Osteocyte (in vitro differentiated cells): ENCODE measurements around the gene DNM1L. TPM values are rescaled to one million over a fixed set of nuclear protein-coding genes. Genes with fewer than 3 reads are reported as not detected.

Experiments
- DNase-seq: peaks from one replicate; pipeline ENCODE4 v3.0.0; 2021; ENCODE audit warnings: mixed read lengths; ENCODE audit not compliant: unreplicated experiment; ENCODE audit errors: extremely low spot score
- H3K27ac Mint-ChIP-seq: one replicate; pipeline ENCODE4 v1.8.0; 2021; ENCODE audit warnings: mild to moderate bottlenecking, mixed read lengths; ENCODE audit not compliant: unreplicated experiment
- H3K27me3 Mint-ChIP-seq: one replicate; pipeline ENCODE4 v1.8.0; 2021; ENCODE audit warnings: mixed read lengths; ENCODE audit not compliant: unreplicated experiment
- H3K36me3 Mint-ChIP-seq: one replicate; pipeline ENCODE4 v1.8.0; 2021; ENCODE audit warnings: mixed read lengths; ENCODE audit not compliant: unreplicated experiment
- H3K4me1 Mint-ChIP-seq: one replicate; pipeline ENCODE4 v1.8.0; 2021; ENCODE audit warnings: mixed read lengths; ENCODE audit not compliant: unreplicated experiment
- H3K4me3 Mint-ChIP-seq: one replicate; pipeline ENCODE4 v1.8.0; 2021; ENCODE audit warnings: mild to moderate bottlenecking, moderate library complexity, mixed read lengths; ENCODE audit not compliant: unreplicated experiment
- H3K9me3 Mint-ChIP-seq: one replicate; pipeline ENCODE4 v1.8.0; 2021; ENCODE audit warnings: mixed read lengths; ENCODE audit not compliant: unreplicated experiment
- total RNA-seq: library from RNA; stranded (reverse); gene quantifications from 2 replicates; pipeline ENCODE4 v1.2.1, GENCODE V29; 2021
- TF ChIP-seq, protein P1 (sequence below): fragments of 200-600 bp; sonication (generic); IDR thresholded peaks from 2 replicates; pipeline ENCODE4 v1.5.0; 2021; ENCODE audit warnings: antibody characterized with exemption, mild to moderate bottlenecking, moderate library complexity

Gene DNM1L
- total RNA-seq, 1 donor from 2014 or later = 67.0 TPM

DNA sequence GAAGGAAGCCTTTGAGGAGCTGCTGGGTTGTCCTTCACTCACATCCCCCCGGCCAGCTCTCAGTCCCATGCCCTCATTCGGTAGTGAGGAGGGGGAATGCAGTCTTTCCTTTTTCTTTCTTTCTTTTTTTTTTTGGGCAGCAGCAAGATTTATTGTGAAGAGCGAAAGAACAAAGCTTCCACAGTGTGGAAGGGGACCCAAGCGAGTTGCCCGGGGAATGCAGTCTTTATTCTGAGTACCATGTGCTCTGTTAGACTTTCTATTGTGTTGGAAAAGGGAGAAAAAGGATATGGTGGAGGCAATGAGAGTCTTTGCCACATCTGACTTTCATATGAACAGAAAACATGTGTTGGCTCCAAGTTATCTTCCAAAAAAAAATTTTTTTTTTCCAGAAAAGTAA, 106.5 kb downstream of the DNM1L start:
- H3K27me3 Mint-ChIP-seq = peaks cover 10% of the 10 kb centered on the region
- no peaks in the 10 kb centered on the region for H3K4me1 Mint-ChIP-seq
- no peaks in the 10 kb centered on the region for H3K9me3 Mint-ChIP-seq
- H3K36me3 Mint-ChIP-seq = no peaks in the 10 kb centered on the region
- H3K27ac Mint-ChIP-seq = no peak overlapping the region
- TF ChIP-seq, protein P1, sequence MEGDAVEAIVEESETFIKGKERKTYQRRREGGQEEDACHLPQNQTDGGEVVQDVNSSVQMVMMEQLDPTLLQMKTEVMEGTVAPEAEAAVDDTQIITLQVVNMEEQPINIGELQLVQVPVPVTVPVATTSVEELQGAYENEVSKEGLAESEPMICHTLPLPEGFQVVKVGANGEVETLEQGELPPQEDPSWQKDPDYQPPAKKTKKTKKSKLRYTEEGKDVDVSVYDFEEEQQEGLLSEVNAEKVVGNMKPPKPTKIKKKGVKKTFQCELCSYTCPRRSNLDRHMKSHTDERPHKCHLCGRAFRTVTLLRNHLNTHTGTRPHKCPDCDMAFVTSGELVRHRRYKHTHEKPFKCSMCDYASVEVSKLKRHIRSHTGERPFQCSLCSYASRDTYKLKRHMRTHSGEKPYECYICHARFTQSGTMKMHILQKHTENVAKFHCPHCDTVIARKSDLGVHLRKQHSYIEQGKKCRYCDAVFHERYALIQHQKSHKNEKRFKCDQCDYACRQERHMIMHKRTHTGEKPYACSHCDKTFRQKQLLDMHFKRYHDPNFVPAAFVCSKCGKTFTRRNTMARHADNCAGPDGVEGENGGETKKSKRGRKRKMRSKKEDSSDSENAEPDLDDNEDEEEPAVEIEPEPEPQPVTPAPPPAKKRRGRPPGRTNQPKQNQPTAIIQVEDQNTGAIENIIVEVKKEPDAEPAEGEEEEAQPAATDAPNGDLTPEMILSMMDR = no peak
- no peak overlapping the region for H3K4me3 Mint-ChIP-seq
- no peak for DNase-seq

DNA sequence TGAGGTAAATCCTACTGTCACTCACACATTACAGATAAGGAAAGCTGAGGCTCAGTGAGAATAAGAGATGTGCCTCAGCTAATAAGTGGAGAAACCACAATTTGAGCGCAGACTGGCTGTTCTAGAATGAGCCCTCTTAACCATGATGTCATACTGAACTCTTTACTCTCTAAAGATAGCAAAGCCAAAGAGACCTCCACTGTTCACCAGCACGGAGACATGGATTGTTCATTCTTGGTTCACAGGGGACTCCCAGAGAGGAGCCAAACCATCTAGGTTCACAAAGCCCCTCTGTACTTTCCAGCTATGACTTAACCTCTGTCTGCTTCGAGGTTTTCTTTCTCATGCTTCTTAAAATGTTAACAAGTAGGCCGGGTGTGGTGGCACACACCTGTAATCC, 109.3 kb downstream of the DNM1L start:
- Mint-ChIP-seq H3K27me3 (peaks cover 2% of the 10 kb centered on the region), H3K9me3 (no peaks in the 10 kb centered on the region), H3K27ac (no peak overlapping the region), H3K4me1 (no peaks in the 10 kb centered on the region), H3K36me3 (no peaks in the 10 kb centered on the region), H3K4me3 (no peak overlapping the region)
- DNase-seq = no peak
- TF ChIP-seq, protein P1 = no peak

DNA sequence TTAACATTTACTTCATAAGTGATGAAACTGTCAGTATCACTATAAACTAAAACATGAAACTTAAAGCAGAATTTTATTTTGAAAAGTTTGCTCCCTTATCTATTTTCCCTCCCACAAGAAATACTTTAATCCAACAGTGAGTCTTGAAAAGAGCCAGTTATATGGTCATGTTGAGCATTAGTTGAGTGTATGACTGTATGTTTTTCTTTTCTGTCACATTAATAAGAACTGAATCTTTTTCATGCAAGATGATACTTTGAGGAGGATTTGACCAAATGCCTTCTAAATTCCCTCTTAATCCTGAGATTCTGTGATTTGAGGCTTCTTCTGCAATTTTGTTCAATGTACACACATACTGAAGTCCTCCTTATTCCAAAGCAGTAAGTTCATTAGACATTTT, 110.3 kb downstream of the DNM1L start:
- TF ChIP-seq, protein P1 = no peak
- Mint-ChIP-seq H3K9me3 (no peaks in the 10 kb centered on the region), H3K27me3 (no peaks in the 10 kb centered on the region), H3K27ac (no peak overlapping the region), H3K36me3 (no peaks in the 10 kb centered on the region), H3K4me3 (no peak overlapping the region), H3K4me1 (no peaks in the 10 kb centered on the region)
- DNase-seq = no peak

DNA sequence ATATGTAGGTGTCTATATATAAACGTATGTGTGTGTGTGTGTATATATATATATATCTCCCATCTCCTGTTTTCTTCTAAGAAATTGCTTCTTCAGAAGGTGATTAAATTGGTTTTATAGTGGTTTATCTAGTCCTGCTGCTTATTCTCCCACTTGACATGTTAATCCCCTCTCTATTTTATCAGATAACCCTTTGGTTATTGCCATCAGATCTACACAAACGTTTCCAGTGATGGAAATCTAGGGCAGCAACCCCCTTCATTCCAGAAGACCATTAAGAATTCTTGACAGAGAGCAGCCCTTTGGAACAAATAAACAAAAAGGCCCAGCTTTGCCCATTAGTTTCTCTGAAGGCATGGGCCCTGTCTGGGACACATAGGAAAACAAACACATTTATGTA, 110.8 kb downstream of the DNM1L start:
- H3K27me3 Mint-ChIP-seq = no peaks in the 10 kb centered on the region
- no peaks in the 10 kb centered on the region for H3K9me3 Mint-ChIP-seq
- H3K36me3 Mint-ChIP-seq = no peaks in the 10 kb centered on the region
- H3K4me1 Mint-ChIP-seq = no peaks in the 10 kb centered on the region
- TF ChIP-seq, protein P1 = no peak
- DNase-seq = no peak
- H3K4me3 Mint-ChIP-seq = no peak overlapping the region
- no peak overlapping the region for H3K27ac Mint-ChIP-seq

DNA sequence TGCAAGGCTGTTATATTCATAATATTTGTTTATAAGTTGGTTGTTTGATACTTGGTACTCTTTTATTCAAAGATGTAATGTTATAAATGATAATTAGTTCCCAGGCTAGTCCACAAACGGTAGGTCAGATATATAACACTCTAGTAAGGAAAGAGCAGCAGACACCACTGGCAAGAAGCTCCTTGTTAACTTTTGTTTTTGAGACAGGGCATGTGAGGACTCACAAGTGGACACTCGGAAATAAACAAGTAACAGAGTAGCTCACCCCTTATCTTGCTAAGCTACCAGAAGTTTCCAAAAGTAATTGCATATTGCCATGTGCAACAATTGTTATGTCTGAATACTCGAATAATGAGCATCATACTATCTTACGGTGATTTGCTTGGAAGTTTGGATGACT, 115.2 kb downstream of the DNM1L start:
- no peaks in the 10 kb centered on the region for H3K36me3 Mint-ChIP-seq
- H3K4me3 Mint-ChIP-seq = no peak overlapping the region
- DNase-seq = no peak
- H3K9me3 Mint-ChIP-seq = no peaks in the 10 kb centered on the region
- no peak overlapping the region for H3K27ac Mint-ChIP-seq
- H3K27me3 Mint-ChIP-seq = no peaks in the 10 kb centered on the region
- no peaks in the 10 kb centered on the region for H3K4me1 Mint-ChIP-seq
- TF ChIP-seq, protein P1 = no peak

Other genes with a start within 250 kb of the DNM1L start
- gene YARS2, start 76.6 kb downstream of the DNM1L start, total RNA-seq = 13.6 and 16.3 TPM in 2 replicates
- gene PKP2, start 217.5 kb downstream of the DNM1L start, total RNA-seq = 2.1 and 3.0 TPM in 2 replicates